GM13977 (cell line): ENCODE measurements around the gene DBNDD1.

ENCODE experiments used
- DNase-seq: peaks from one replicate; pipeline ENCODE4 v3.0.0; 2012; ENCODE audit warnings: low spot score
- CTCF ChIP-seq: IDR thresholded peaks from 2 replicates; pipeline ENCODE4 v1.5.1; 2012; ENCODE audit warnings: mild to moderate bottlenecking, control low read depth; ENCODE audit not compliant: insufficient read depth; ENCODE audit errors: extremely low read depth, missing control alignments
- in situ Hi-C: fragments of 300-500 bp; cut with MboI; formaldehyde crosslinking; loops from one replicate; pipeline ENCODE4 v1.12.0; 2022; ENCODE audit warnings: low sequenced_read_pairs, low pct_unique_long_range_greater_than_20kb, mixed read lengths, inconsistent platforms; ENCODE audit not compliant: unreplicated experiment

The DBNDD1 gene

GRCh38 chr16:90035902-90036301, 16.6 kb upstream of the DBNDD1 start:
- in situ Hi-C loops = no loop called here
- TF ChIP-seq CTCF = no peak
- no peak for DNase-seq

- in situ Hi-C loops = no loop called here
- no peak for DNase-seq
- TF ChIP-seq CTCF = no peak
Measured at GRCh38 chr16:90034504-90034903, 15.2 kb upstream of the DBNDD1 start.

GRCh38 chr16:90033387-90033786, 14.1 kb upstream of the DBNDD1 start:
- TF ChIP-seq CTCF = no peak
- in situ Hi-C loops = no loop called here
- no peak for DNase-seq

- TF ChIP-seq CTCF = no peak
- in situ Hi-C loops = no loop called here
- DNase-seq = no peak
Measured at GRCh38 chr16:90032674-90033331, 13.5 kb upstream of the DBNDD1 start.

GRCh38 chr16:90031931-90032673, 12.8 kb upstream of the DBNDD1 start:
- no peak for DNase-seq
- no peak for TF ChIP-seq CTCF
- in situ Hi-C loops = no loop called here

GRCh38 chr16:90031186-90031930, 12.1 kb upstream of the DBNDD1 start:
- in situ Hi-C loops = no loop called here
- DNase-seq = no peak
- TF ChIP-seq CTCF = no peak
